Uterus (tissue), 4 donors: ENCODE results near the gene EMP2. TPM values are rescaled to one million over a fixed set of nuclear protein-coding genes. Genes with fewer than 3 reads are reported as not detected.

Experiments used
- DNase-seq, 2 donors: peaks; one replicate each; pipeline ENCODE4 v3.0.0-alpha.2; 2019 to 2020
- H3K27ac ChIP-seq, 2 donors: fragments of 200-600 bp; sonication (generic); 1 replicate in 1 of 2; 2 replicates in 1 of 2; pipeline ENCODE4 v1.5.1; 2016 to 2018
- H3K27me3 ChIP-seq, 2 donors: fragments of 200-600 bp; sonication (generic); one replicate each; pipeline ENCODE4 v1.5.1; 2018 to 2019; ENCODE audit warnings: control low read depth in 1 of 2
- H3K36me3 ChIP-seq, 2 donors: fragments of 200-600 bp; sonication (generic); one replicate each; pipeline ENCODE4 v1.5.1; 2019; ENCODE audit warnings: control low read depth in 1 of 2
- H3K4me1 ChIP-seq, 2 donors: fragments of 200-600 bp; sonication (generic); one replicate each; pipeline ENCODE4 v1.5.1; 2018 to 2019; ENCODE audit warnings: control low read depth in 1 of 2
- H3K4me3 ChIP-seq, 2 donors: fragments of 200-600 bp; sonication (generic); 1 replicate in 1 of 2; 2 replicates in 1 of 2; pipeline ENCODE4 v1.5.1; 2018 to 2019; ENCODE audit warnings: mild to moderate bottlenecking in 1 of 2
- H3K9me3 ChIP-seq, 2 donors: fragments of 200-600 bp; sonication (generic); one replicate each; pipeline ENCODE4 v1.5.1; 2019; ENCODE audit warnings: control low read depth in 1 of 2
- POLR2A ChIP-seq, 2 donors: fragments of 450-650 bp; IDR thresholded peaks; one replicate each; pipeline ENCODE4 v1.6.1; 2016; ENCODE audit warnings: antibody characterized with exemption in 2 of 2, mild to moderate bottlenecking in 1 of 2, moderate library complexity in 1 of 2
- intact Hi-C: fragments of 100-400 bp; cut with DNase I; formaldehyde crosslinking; loops from one replicate; pipeline ENCODE4 v1.15.1; 2023; ENCODE audit warnings: low total_unique reads
- total RNA-seq, 4 donors: library from RNA; depleted of rRNA in 3 of 4; stranded (reverse); fragments of >200 nt in 3 of 4; gene quantifications; one replicate each; pipeline versions ENCODE4 v1.1.0 to v1.2.4, GENCODE V29; 2014 to 2023
- TF ChIP-seq, protein P1 (sequence below), 4 experiments: fragments of 200-600 bp in 2 of 4; fragments of 450-650 bp in 2 of 4; sonication (generic) in 2 of 4; IDR thresholded peaks; one replicate each; pipeline ENCODE4 v1.5.1; 2016 to 2019; ENCODE audit warnings: antibody characterized with exemption in 4 of 4, mild to moderate bottlenecking in 2 of 4, moderate library complexity in 1 of 4
- donor health status: DM: yes; HTN: yes; CAD: no.

The EMP2 gene
- total RNA-seq, 4 donors from 2014 or later: 16.4 to 88.3 (median 32.1) TPM

DNA sequence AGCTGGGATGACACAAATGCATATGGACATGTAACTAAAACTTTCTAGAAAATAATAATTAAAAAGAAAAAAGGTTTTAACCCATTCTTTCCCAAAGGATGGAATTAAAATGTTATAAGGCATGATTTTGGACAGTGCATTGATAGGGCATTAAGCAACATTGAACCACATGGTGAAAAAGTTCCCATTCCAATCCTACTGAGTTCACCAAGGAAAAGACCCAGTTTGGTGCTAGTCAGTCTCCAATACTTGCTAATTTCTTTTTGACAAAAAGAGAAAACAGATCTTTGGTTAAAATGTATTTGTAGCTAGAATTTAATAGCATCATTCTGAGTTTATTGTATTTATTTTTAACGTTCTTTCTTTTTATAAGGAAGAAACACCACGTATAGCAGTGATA lies 28.1 kb downstream of the EMP2 start:
- no peak for DNase-seq
- no peak overlapping the region for H3K27ac ChIP-seq
- H3K9me3 ChIP-seq: peaks cover 0 to 8% of the 10 kb centered on the region in 2 donors
- no peaks in the 10 kb centered on the region for H3K27me3 ChIP-seq
- H3K4me3 ChIP-seq: no peak overlapping the region
- H3K4me1 ChIP-seq: no peaks in the 10 kb centered on the region
- intact Hi-C loops: no loop called here
- TF ChIP-seq, protein P1, sequence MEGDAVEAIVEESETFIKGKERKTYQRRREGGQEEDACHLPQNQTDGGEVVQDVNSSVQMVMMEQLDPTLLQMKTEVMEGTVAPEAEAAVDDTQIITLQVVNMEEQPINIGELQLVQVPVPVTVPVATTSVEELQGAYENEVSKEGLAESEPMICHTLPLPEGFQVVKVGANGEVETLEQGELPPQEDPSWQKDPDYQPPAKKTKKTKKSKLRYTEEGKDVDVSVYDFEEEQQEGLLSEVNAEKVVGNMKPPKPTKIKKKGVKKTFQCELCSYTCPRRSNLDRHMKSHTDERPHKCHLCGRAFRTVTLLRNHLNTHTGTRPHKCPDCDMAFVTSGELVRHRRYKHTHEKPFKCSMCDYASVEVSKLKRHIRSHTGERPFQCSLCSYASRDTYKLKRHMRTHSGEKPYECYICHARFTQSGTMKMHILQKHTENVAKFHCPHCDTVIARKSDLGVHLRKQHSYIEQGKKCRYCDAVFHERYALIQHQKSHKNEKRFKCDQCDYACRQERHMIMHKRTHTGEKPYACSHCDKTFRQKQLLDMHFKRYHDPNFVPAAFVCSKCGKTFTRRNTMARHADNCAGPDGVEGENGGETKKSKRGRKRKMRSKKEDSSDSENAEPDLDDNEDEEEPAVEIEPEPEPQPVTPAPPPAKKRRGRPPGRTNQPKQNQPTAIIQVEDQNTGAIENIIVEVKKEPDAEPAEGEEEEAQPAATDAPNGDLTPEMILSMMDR (IDR thresholded peaks at IDR 0.05): no peak
- TF ChIP-seq POLR2A (IDR thresholded peaks at IDR 0.05): no peak
- H3K36me3 ChIP-seq: no peaks in the 10 kb centered on the region

- intact Hi-C loops: no loop called here
These were observed 28.5 kb downstream of the EMP2 start for GRCh38 chr16:10551881-10552280.

DNA sequence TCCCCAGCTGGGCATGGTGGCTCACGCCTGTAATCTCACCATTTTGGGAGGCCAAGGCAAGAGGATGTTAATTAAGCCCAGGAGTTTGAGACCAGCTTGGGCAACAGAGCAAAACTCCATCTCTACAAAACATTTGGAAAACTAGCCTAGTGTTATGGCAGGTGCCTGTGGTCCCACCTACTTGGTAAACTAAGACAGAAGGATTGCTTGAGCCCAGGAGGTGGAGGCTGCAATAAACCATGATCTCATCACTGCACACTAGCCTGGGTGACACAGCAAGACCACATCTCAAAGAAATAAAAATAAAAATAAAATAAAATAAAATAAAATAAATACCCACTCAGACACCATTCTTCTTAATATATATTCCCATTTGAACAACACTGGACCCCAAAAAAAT lies 32.0 kb downstream of the EMP2 start:
- no peak for TF ChIP-seq POLR2A (IDR thresholded peaks at IDR 0.05)
- TF ChIP-seq, protein P1 (IDR thresholded peaks at IDR 0.05): no peak
- no peak overlapping the region for H3K4me3 ChIP-seq
- intact Hi-C loops: no loop called here
- H3K27ac ChIP-seq: no peak overlapping the region
- no peaks in the 10 kb centered on the region for H3K36me3 ChIP-seq
- DNase-seq: no peak
- H3K9me3 ChIP-seq: peaks cover 0 to 8% of the 10 kb centered on the region in 2 donors
- H3K4me1 ChIP-seq: no peaks in the 10 kb centered on the region
- no peaks in the 10 kb centered on the region for H3K27me3 ChIP-seq

More at GRCh38 chr16:10551881-10552280, 28.5 kb downstream of the EMP2 start:
- Histone ChIP-seq H3K36me3 (no peaks in the 10 kb centered on the region), H3K4me1 (no peaks in the 10 kb centered on the region), H3K27me3 (no peaks in the 10 kb centered on the region), H3K4me3 (no peak overlapping the region), H3K9me3 (peaks cover 0 to 8% of the 10 kb centered on the region in 2 donors), H3K27ac (no peak overlapping the region)
- no peak for DNase-seq
- TF ChIP-seq, protein P1 (IDR thresholded peaks at IDR 0.05): no peak
- no peak for TF ChIP-seq POLR2A (IDR thresholded peaks at IDR 0.05)

GRCh38 chr16:10547708-10548107 lies 32.7 kb downstream of the EMP2 start:
- no peak overlapping the region for H3K4me3 ChIP-seq
- no peak for DNase-seq
- no peaks in the 10 kb centered on the region for H3K4me1 ChIP-seq
- H3K27me3 ChIP-seq: no peaks in the 10 kb centered on the region
- no peaks in the 10 kb centered on the region for H3K36me3 ChIP-seq
- no peak overlapping the region for H3K27ac ChIP-seq
- intact Hi-C loops: no loop called here
- peaks cover 0 to 8% of the 10 kb centered on the region in 2 donors for H3K9me3 ChIP-seq
- TF ChIP-seq POLR2A (IDR thresholded peaks at IDR 0.05): no peak
- TF ChIP-seq, protein P1 (IDR thresholded peaks at IDR 0.05): no peak

- intact Hi-C loops: no loop called here
- Histone ChIP-seq H3K9me3 (no peaks in the 10 kb centered on the region), H3K4me3 (no peak overlapping the region), H3K4me1 (no peaks in the 10 kb centered on the region), H3K27ac (no peak overlapping the region), H3K36me3 (no peaks in the 10 kb centered on the region), H3K27me3 (no peaks in the 10 kb centered on the region)
- no peak for DNase-seq
- TF ChIP-seq POLR2A (IDR thresholded peaks at IDR 0.05): no peak
- TF ChIP-seq, protein P1 (IDR thresholded peaks at IDR 0.05): no peak
These were observed 37.0 kb downstream of the EMP2 start for GRCh38 chr16:10543231-10543977.
